Measurements from ENCODE around the gene ACTN4.
"Not testable (repeated sequence)": the region's sequence is repeated elsewhere in the genome, so short reads cannot be mapped to it uniquely, and the experiment has no call there.

ACTN4 gene

DNA sequence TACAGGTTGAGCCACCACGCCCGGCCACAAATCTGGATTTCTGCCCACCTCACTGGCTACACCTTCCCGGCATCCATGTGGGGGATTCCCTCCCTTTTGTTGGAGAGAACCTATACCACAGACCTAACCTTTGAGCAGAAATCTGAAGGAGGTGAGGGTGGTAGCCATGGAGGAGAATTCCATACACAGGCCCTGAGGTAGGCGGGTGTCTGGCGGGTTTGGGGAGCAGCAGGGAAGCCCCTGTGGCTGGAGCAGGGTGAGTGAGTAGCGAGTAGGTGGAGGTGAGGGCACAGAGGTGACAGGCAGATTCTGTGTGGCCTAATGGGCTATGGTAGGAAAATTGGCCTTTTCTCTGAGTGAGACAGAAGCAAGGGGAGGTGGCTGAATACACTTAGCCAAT lies 17.9 kb upstream of the ACTN4 start:
- no peak for DNase-seq (ENCODE audit: insufficient read length, low spot score)
- TF ChIP-seq POLR2A (IDR thresholded peaks at IDR 0.05; ENCODE audit: low read depth, low read length): no peak
- FAIRE-seq: no peak

DNA sequence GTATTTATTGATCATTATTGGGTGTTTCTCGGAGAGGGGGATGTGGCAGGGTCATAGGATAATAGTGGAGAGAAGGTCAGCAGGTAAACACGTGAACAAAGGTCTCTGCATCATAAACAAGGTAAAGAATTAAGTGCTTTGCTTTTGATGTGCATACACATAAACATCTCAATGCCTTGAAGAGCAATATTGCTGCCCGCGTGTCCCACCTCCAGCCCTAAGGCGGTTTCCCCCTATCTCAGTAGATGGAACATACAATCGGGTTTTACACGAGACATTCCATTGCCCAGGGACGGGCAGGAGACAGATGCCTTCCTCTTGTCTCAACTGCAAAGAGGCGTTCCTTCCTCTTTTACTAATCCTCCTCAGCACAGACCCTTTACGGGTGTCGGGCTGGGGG lies 16.1 kb upstream of the ACTN4 start:
- DNase-seq (ENCODE audit: insufficient read length, low spot score); FAIRE-seq: not testable (repeated sequence)

DNA sequence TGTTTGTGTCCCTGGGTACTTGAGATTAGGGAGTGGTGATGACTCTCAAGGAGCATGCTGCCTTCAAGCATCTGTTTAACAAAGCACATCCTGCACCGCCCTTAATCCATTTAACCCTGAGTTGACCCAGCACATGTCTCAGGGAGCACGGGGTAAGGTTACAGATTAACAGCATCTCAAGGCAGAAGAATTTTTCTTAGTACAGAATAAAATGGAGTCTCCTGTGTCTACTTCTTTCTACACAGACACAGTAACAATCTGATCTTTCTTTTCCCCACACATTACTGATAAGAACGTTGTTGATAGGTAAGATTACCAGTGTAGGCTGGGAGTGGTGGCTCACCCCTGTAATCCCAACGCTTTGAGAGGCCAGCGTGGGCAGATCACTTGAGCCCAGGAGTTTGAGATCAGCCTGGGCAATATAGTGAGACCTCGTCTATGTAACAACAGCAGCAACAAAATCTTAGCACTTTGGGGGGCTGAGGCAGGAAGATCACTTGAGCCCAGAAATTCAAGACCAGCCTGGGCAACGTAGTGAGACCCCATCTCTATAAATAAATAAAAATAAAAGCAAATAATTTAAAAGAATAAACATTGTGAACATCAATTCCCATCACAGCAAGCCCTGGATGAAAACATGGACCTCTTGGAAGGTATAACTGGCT lies 15.5 kb upstream of the ACTN4 start:
- not testable (repeated sequence) for DNase-seq (ENCODE audit: insufficient read length, low spot score); FAIRE-seq

DNA sequence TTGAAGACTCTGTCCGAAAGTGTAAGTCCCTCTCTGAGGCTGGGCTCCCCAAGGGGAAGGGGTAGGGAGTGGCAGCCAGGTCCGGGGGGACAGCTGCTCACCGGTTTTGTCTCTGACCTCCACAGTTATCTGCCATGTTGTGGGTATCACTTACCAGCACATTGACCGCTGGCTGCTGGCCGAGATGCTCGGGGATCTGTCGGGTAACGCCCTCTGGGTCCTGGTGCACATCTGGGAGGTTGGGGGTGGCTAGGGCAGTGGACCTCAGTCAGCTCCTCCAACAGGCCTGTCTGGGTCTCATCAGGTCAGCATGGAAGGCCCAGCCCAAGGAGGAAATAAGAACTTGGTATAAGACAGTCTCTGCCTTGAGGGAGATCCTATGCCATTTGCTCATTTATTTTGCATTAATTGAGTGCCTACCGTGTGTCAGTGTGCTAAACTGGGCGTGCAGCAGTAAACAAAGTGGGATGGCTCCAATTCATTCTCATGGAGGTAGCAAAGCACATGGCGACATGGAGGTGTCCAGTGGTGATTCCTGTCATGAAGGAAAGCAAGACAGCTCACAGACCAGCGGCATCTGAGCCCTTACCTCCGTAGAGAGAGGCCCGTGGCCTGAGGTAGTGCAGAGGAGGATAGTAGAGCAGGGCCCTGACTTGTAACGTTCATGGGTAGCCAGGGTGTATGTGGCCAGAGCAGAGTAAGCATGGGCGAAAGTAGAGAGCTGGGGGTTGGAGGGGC lies 14.8 kb upstream of the ACTN4 start:
- no peak for FAIRE-seq
- no peak for DNase-seq (ENCODE audit: insufficient read length, low spot score)
- TF ChIP-seq POLR2A (IDR thresholded peaks at IDR 0.05; ENCODE audit: low read depth, low read length): no peak

DNA sequence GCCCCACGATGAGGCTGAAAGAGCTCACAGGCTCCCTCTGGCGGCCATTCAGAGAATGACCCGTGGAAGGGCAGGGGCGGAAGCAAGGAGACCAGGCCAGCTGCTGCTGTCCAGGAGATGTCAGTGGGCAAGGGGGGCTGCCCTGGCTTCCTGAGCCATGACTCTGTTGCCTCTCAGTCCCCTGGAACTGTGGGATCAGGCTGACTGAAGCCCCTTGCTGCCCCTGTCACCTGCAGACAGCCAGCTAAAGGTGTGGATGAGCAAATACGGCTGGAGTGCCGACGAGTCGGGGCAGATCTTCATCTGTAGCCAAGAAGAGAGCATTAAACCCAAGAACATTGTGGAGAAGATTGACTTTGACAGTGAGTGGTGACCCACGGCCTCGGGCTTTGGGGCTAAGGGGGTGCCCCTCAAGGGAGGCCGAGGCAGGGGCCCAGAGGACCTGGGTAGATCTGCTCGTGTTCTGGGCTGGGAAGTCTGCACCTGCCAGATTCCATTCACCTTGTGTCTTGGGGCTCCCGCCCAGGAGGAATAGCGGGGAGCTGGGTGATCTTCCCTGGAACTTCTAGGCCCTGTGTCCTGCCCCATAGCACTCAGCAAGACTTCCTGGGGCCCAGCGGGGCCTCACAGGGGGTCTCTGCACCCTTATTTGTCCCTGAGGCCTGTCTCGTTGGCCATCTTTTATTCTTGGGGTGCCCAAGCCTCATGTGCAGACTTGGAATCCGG lies 12.5 kb upstream of the ACTN4 start:
- TF ChIP-seq POLR2A (IDR thresholded peaks at IDR 0.05; ENCODE audit: low read depth, low read length): no peak
- DNase-seq (ENCODE audit: insufficient read length, low spot score) (no peak), FAIRE-seq (no peak)

DNA sequence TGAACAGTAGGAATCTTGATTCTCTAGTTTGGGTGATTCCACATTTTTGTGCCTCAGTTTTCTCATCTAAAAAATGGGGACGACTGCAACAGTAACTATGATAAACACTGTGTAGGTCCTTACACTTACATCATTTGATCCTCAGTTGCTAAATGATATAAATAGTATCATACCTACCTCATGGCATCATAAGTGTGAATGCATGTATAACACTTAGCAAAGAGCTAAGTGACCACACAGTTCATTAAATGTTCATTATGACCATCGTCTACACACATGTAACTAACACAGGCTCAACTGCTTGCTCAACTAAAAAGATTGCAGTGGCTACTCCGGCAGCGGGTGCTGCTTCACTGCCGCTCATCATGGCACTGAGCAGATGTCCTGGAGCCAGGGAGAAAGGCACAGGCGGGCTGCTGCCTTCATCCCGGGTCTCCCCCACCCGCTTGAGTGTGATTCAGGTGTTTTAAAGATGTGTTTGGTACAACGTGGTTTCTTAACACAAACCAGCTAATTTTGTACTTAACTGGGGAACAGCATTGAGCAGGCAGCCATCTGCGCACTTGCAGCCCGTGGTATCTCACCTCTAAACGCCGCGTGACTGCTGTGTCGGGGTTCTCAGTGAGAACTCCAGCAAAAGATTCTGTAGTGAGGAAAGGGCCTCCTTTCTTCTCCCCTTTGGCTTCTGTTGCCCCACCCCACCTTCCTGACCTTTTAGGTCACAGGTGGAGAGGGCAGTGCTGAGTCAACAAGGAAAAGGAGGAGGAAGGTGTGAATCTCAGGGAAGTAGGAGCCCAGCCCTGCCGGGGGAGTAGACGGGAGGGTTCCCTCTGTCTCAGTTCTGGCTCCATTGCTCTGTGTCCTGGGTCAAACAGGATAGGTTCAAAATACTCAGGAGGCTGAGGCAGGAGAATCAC lies 11.7 kb upstream of the ACTN4 start:
- TF ChIP-seq POLR2A (IDR thresholded peaks at IDR 0.05; ENCODE audit: low read depth, low read length): no peak
- no peak for DNase-seq (ENCODE audit: insufficient read length, low spot score)
- no peak for FAIRE-seq

DNA sequence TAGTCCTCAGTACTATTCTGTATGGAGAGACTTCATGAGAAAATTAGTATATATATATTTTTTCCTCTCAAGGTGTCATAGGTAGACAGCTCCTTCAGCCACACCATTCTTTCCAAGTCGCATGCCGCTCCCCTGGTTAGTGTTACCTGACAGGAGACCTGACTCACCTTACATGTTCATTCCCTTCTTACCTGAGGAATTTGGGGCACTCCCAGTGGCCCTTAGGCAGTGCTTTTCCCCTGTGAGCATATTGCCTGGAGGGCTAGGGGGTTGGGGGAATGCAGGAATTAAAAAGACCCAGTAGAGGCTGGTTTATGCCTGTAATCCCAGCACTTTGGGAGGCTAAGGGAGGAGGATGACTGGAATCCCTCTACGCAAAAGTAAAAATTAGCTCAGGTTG lies 9.0 kb upstream of the ACTN4 start:
- DNase-seq (ENCODE audit: insufficient read length, low spot score) (no peak), FAIRE-seq (no peak)
- TF ChIP-seq POLR2A (IDR thresholded peaks at IDR 0.05; ENCODE audit: low read depth, low read length): no peak

DNA sequence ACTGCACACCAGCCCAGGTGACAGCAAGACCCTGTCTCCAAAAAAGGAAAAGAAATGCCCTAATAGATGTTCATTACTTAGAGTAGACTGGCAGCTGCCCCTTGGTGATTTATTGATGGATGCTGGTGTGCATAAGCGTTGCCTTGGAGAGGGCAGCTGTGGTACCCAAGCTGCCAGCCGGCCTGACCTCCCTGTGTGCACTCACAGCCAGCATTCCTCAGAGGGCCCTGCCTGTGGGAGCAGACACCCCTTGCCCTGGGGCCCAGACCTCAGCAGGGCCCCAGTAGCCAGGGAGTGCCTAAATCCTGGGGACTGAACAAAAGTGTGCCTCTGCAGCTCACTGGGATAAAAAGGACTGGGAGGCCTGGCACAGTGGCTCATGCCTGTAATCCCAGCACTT lies 7.8 kb upstream of the ACTN4 start:
- DNase-seq (ENCODE audit: insufficient read length, low spot score) (no peak), FAIRE-seq (no peak)
- TF ChIP-seq POLR2A (IDR thresholded peaks at IDR 0.05; ENCODE audit: low read depth, low read length): no peak

DNA sequence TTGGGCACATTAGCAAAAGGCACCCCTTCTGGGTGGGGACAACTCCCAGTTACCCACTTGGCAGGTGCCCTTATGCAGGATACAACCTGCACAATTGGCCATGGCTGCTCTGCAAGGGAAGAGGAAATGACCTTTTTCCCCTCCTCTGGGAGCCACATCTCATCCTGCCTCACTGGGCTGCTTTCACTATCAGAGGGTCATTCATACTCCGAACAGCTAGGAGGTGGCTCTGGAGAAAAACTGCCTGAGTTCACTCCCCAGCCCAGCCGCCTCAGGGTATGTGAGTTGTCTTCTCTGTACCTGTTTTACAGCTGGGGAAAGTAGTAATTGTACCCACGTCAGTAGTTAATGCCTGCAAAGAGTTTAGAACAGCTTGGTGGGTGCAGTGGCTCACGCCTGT lies 7.1 kb upstream of the ACTN4 start:
- no peak for FAIRE-seq
- no peak for TF ChIP-seq POLR2A (IDR thresholded peaks at IDR 0.05; ENCODE audit: low read depth, low read length)
- no peak for DNase-seq (ENCODE audit: insufficient read length, low spot score)

DNA sequence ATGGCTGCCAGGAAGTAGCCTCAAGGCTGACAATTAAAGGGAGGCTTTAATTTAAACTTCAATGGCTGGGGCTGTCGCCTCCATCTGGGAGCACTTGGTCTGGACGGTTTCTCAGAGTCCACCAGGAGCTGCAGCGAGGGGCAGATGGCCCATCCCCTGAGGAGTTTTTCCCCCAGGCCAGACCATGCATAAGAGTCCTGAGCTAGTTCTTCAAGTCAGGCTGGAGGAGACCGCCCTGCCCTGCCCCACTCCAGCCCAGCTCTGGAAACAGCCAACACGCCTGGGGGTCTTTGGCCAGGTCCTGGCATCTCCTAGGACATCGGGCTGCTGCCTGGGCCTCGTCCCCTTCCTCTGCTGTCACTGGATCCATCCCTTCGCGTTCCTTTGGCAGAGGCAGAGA lies 5.3 kb upstream of the ACTN4 start:
- TF ChIP-seq POLR2A (IDR thresholded peaks at IDR 0.05; ENCODE audit: low read depth, low read length): no peak
- no peak for DNase-seq (ENCODE audit: insufficient read length, low spot score)
- FAIRE-seq: no peak

DNA sequence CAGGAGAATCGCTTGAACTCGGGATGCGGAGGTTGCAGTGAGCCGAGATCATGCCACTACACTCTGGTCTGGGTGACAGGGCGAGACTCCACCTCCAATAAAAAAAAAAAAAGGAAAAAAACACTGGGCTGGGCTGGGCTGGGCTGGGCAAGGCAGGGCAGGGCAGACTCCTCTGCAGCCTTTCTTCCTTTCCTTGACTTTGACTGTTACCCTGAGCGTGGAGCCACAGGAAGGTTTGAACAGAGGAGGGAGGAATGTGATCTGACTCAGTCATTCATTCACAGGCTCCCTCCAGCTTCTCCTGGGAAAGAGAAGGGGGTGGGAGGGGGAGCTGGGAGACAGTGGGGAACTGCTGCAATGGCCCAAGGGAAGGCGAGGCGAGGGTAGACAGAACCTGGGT lies 2.7 kb upstream of the ACTN4 start:
- DNase-seq (ENCODE audit: insufficient read length, low spot score) (no peak), FAIRE-seq (no peak)
- no peak for TF ChIP-seq POLR2A (IDR thresholded peaks at IDR 0.05; ENCODE audit: low read depth, low read length)

DNA sequence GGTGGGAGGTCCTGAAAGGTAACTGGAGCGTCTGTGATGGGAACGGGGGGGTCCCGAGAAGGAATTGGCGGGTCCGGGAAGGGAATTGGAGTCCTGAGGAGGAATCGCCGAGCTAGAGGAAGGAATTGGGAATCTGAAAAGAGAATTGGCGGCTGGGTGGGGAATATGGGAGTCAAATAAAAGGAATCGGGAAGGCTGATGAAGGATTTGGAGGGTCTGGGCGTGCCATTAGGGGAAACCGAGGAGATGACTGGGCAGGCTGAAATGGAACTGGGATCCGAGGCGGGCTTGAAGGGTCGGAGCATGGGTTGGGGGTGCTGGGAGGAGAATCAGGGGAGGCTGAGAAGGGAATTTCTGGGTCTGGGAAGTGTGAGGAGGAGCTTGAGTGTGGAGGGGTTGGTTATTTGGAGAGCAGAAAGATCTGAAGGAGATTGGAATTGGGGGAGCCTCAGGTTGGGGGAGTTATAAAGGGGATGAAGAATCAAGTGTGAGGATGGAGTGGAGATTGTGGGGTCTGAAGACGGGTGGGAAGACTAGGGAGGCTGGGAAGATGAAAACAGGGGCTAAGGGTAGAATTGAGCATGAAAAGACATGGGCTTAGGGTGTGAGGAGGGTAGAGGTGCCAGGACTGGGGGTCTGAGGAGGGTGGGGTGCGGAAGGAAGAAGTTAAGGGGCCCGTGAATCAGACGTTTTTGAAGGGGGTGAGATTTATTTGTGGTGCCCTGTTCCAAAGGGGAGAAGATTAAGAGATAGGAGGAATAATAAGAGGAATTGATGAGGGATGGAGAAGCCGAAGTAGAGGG lies 718 bp downstream of the ACTN4 start:
- no peak for TF ChIP-seq POLR2A (IDR thresholded peaks at IDR 0.05; ENCODE audit: low read depth, low read length)
- DNase-seq (ENCODE audit: insufficient read length, low spot score): no peak
- no peak for FAIRE-seq

DNA sequence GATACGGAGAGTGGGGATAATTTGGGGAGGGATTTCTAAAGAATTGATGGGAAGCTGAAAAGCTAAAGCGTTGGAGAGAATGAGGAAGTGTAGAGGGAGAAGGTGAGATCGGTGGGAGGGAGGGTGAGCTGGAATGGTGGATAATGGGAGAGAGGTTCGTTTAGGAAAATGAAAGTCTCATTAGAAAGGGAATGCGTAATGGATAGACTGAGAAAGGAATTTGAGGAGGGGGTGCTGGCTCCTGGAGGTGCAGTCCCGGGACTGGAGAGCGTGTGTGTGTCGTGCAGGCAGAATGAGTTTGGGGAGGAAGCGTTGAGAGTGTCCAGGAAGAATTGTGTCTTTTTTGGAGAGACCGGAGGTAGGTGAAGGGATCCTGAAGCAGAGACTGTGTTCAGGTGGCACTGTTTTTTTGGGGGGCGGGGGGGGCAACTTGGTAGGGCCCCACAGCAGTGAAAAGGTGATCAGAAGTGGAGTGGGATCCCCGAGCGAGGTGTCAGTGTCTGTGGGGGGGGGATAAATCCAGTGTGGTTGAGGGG lies 1.4 kb downstream of the ACTN4 start:
- DNase-seq (ENCODE audit: insufficient read length, low spot score) (no peak), FAIRE-seq (no peak)
- no peak for TF ChIP-seq POLR2A (IDR thresholded peaks at IDR 0.05; ENCODE audit: low read depth, low read length)
